NCI-H345 treated with DMSO at 0.1 percent for 48 hours (cell line): Measurements from ENCODE around the gene SERPINA12.

Experiments
- DNase-seq: peaks from one replicate; lab custom pipeline; 2025; ENCODE audit not compliant: unreplicated experiment; lab: John Stamatoyannopoulos, UW

SERPINA12 gene

DNA sequence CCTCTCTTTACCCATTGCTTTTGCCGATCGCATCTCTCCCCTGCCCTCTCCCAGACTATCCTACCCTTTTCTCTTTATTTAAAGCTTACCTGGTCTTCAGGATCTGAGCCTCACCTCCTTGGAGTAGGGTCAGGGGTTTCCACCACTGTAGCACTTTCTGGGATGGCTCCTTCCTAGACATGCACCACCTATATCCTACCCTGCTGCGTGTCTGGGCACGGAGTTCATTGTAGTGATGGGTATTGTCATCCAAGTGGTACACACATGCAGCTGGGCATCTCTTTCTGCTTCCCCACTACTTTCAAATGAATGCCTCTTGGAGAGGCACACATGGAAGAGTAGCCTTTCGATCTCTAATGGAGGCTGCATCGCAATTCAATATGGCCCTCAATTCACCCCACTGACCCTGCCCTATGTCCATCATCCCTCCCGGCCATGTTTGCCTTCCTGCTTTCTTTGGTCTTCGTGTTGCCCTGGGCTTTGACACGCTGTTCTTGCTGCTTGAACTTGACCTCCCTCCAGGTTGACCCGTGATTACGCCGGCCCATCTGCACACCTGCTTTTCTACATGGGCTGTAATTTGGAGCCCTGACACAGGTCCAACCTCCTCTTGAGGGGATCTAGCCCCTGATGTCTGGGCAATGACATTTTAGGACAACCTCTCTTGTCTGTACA lies 67.6 kb downstream of the SERPINA12 start:
- no peak for DNase-seq

GRCh38 chr14:94441130-94441529 lies 68.1 kb downstream of the SERPINA12 start:
- no peak for DNase-seq

- DNase-seq = no peak
Measured at GRCh38 chr14:94439453-94440057, 69.7 kb downstream of the SERPINA12 start.
